GM18508 (cell line): ENCODE measurements around the gene EFR3B.
"Not testable (repeated sequence)": the region's sequence is repeated elsewhere in the genome, so short reads cannot be mapped to it uniquely, and the experiment has no call there.

Experiments used
- ATAC-seq: cut with Tn5 transposase; IDR thresholded peaks from one replicate; pipeline ENCODE4 v1.9.1; 2021; ENCODE audit warnings: moderate number of reproducible peaks; ENCODE audit not compliant: insufficient read depth, unreplicated experiment

Gene EFR3B

DNA sequence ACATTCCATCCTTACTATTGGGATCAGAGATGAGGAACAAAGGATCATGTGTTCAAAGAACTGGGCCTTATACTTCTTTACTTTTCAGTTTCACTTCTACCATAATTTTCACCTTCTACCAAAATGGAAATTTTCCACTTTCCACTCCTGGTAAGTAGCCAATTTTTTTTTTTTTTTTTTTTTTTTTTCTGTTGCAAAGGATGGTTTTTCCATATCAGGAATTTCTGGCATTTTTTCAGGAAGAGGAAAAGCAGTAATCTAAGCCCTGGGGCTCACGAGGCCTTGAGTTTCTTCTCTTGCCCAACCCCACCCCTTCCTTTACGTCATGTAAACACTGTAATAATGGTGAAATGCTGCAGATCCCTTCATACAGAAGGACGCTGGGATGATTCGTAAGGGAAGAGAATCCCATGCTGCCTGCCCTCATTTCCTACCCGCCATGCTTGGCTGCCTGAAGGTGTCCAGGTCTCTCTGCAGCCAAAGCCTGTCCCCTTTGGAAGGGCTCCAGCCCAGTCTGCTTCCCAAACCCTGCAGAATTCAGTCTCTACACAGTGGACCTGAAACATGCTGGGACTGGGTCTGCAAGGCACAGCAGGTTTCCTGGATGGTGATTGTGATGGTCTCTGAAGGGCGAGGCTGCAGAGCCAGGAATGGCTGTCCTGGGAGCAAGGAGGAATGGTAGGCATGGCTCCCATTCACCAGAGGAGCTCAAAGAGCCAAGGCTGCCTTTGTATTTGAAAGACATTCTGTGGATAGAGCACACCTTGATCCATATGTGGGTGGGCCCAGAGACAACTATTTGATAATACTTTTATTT lies 57.0 kb downstream of the EFR3B start:
- ATAC-seq, result no peak

DNA sequence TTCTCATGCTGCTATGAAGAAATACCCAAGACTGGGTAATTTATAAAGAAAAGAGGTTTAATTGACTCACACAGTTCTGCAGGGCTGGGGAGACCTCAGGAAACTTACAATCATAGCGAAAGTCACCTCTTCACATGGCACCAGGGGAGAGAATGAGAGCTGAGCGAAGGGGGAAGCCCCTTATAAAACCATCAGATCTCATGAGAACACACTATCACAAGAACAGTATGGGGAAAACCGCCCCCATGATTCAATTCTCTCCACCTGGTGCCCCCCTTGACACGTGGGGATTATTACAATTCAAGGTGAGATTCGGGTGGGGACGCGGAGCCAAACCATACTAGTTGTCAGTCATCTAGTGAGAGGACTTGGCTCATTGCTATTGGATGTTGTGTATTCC lies 60.5 kb downstream of the EFR3B start:
- not testable (repeated sequence) for ATAC-seq

DNA sequence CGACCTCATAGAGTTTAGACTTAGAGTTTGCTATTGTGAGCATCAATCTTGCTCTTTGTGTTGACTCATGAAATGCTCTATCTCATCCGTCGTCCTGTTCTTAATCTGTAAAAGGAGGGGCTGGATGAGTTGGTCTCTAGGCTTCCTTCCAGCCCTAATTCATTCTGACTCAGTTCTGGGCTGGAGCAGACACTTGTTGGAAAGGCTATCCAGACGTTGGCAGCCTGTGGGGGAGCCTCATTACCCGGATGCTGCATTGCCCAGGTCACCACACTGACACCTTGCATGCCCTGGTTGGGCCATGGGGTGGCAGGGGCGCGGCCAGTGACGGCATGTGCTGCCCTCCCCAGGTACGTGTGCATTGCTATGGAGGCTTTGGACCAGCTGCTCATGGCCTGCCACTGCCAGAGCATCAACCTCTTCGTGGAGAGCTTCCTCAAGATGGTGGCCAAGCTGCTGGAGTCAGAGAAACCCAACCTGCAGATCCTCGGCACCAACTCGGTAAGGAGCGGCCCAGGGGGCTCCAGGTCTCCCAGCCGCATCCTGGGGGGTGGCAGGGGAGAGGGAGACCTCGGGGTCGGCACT lies 61.5 kb downstream of the EFR3B start:
- no peak for ATAC-seq

DNA sequence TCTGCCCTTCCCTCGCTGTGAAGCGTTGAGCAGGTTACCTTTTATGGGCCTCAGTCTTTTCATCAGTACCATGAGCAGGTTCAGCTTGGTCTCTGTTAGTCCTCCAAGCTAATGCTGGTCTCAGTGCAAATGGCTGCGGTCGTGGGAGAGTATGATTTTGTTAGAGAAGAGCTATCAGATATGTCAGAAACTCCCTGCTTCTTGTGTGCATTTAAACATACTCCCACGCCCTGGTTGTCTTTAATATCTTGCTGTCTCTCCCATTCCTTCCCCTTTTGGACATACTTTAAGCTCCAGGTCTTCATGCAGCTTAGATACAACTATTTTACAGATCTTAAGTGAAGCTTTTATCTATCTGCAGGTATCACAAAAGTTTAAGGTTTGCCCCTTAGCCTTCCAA lies 62.9 kb downstream of the EFR3B start:
- ATAC-seq, result no peak

DNA sequence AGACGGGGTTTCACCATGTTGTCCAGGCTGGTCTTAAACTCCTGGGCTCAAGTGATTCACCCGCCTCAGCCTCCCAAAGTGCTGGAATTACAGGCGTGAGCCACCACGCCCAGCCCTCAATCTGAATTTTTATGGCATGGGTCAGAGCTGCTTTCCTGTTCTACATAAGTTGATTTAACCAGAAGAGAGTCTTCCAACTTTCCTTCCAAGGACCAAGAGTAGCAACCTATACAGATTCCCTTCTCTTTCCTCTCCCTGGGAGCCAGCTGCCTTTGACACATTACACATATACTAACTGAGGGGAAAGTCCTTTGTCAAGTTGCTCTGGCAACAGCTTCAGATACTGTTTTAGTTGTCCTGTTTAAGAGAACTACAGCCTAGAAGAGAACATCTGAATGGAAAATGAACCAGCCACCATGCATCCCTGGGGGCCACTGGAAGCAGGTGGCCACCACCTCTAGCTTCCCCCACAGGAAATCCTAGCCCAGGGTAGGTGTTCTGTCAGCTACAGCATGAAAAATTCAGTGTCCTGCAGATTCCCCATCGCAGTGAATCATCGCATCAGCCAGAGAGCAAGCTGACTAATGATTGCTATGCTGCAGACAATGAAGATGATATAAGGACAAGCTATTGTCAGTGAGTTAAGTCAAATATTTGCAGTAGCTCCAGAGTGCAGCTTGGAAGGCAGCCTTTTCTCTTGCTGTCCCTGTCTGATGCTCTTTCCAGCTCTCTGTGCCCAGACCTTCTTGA lies 63.6 kb downstream of the EFR3B start:
- no peak for ATAC-seq

DNA sequence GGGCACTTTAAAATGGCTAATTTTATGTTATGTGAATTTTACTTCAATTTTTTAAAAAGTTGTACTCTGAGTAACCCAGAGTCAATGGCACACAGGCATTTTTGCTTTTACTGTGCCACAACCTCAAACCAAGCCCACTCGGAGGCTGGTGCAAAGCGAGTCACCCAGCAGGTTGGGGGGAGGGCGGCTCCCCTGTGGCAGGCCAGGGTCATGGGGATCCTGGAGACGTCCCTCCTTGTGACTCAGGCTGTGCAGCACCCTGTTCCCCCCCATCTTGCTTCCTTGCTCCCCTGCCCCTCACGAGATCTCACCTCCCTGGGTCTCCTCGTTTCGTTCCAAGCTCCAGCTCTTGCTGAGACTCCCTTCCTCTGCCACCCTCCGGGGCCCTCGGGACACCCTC lies 67.9 kb downstream of the EFR3B start:
- no peak for ATAC-seq

DNA sequence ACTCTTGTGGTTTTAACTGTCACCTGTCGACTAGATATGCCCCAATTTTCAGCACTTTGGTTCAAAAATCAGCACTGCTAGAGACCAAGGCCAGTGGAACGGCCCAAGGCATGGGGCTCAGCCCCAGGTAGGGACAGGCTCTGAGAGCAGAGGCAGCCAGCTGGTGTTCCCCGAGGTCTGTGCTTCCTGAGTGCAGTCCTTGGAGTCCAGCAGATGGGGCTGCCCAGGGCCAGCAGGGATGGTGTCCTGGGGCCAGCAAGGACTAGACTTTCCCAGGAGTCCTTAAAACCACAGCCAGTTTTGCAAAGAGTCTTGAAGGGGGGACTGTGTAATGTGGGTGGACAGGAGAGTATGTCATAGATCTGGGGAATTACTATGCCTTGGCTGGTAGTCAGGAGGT lies 70.2 kb downstream of the EFR3B start:
- ATAC-seq, result no peak

DNA sequence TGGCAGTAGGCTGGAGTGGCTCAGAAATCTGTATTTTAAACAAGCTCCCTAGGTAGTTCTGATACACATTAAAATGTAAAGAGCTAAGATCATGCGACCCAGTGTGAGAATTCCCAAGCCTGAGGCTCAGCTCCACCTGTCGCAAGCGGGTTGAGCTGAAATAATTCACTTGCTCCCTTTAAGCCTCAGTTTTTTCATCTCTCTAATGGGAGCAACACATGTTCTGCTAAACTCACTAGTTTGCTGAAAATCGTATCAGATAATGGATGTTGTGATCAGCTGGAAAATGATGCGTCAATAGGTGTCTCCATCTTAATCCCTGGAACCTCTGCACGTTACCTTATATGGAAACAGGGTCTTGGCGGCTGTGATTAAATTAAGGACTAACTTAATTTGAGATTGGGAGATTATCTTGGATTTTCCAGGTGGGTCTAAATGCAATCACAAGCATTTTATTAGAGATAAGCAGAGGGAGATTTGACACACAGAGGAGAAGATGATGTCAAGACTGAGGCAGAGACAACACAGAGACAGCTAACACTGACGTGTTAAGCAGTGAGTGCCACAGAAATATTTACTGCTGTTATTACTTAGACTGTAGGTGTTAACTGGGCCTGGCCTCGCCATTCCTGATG lies 73.5 kb downstream of the EFR3B start:
- ATAC-seq, result no peak

DNA sequence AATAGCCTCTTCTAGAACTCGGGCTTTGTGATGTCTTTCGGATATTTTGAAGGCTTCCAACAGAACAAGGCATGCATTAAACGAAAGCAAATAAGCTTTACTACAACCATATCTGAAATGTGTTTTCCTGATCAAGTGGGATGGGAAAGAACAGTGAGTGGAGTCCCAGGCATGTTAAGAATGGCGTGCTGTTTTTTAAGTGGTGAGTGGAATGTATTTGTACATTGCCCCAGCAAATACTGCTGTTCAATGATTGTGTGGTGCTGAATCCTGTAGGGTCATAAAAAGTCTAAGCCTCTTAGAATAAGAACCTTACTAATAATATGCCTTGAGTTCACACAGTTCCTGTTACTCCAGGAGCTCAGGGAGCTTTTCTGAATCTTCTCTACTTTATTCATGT lies 74.0 kb downstream of the EFR3B start:
- no peak for ATAC-seq

DNA sequence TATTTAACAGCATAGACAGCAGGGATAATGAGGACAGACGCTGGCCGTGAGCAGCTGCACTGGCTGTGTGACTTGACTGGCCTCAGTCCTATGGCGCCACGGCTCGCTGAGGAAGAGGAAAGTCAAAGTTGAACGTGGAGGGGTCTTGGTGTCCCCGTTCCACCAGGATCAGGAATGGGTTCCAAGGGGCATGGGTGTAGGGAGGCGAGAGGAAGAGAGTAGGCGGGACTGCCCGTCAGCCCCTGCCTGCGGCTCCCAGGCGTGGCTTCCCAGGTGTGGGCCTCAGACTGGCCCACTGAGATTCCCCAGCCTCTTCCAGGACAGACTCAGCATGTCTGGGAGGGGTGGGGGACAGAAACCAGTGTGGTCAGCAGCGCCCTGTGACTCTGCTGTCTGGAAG lies 75.1 kb downstream of the EFR3B start:
- no peak for ATAC-seq

DNA sequence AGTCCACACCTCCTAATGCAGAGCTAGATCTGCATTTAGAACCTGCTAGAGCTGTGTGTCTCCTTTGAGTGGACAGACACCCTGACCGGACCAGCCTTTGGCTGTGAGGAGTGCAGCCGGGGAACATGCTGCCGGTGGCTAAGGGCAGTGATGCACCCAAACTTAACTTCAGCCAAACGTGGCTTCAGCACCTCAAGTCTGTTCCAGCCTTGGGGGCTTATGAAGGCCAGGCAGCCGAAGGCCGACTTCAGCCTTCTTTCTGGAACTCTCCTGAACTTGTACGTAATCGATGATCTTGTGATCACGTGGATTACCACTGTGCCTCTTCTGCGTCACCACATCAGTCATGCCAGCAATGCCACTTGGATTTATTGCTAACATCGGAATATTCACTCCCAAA lies 77.4 kb downstream of the EFR3B start:
- no peak for ATAC-seq

DNA sequence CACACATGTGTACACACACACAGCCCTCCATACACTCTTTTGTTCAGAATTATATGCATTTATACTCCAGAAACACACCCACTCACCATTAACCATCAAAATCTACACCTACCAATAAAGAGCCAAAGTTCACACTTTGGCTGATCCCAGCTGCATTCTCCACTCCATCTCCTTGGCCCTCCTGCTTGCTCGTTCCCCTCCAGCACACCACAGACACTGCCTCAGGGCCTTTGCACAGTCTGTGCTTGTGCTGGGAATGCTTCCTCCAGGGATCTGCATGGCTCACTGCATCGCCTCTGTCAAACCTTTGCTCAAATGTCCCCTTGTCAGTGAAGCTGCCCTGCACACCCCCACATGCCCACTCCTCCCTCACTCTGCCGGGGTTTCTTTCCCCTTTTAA lies 80.5 kb downstream of the EFR3B start:
- no peak for ATAC-seq

DNA sequence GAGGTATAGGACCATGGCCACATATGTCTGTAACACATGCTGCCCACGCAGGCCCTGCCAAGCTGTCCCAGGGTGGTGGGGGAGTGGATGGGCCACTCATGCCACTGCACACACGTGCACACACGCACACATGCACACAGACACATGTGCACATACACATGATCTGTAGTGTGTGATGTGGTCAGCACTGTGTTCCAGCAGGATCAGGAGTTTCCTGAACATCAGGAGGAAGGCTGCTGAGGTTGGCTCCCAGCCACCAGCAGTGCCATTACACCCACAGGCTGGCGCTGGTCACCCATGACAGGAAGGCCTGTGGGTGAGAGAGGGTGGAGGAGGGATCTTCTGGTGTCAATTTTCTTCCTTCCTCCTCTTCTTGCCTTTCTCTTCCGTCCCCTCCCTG lies 81.8 kb downstream of the EFR3B start:
- ATAC-seq, result no peak

DNA sequence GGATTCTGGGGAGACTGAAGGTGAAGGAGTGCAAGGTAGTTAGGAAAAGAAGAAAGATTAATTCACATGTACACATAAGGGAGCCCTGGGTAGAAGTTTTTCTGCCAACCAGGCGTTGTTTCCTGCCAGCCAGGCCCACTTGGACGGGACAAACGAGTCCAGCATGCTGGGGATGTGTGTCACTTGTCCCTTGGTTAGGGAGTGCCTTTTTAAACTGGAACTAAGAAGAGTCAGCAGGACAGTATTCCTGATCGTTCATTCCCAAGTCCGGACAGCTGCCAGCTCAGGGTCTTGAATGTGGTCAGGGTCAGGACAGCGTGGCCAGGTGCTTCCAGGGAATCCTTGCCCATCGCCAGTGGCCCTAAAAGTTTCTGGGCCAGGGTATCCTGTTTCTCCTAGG lies 83.3 kb downstream of the EFR3B start:
- no peak for ATAC-seq

DNA sequence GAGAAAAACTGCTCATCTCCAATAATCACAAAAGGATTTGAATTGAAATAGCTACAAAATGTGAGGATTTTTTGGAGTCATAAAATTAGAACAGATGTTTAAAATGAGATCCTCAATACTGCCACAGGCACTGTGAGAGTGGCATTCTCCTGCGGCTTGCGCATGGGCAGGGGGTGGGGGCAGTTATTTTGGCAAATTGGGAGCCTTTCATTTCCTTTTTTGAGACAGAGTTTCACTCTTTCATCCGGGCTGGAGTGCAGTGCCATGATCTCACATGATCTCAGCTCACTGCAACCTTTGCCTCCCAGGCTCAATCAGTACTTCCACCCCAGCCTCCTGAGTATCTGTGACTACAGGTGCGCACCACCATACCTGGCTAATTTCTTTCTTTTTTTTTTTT lies 84.1 kb downstream of the EFR3B start:
- no peak for ATAC-seq

DNA sequence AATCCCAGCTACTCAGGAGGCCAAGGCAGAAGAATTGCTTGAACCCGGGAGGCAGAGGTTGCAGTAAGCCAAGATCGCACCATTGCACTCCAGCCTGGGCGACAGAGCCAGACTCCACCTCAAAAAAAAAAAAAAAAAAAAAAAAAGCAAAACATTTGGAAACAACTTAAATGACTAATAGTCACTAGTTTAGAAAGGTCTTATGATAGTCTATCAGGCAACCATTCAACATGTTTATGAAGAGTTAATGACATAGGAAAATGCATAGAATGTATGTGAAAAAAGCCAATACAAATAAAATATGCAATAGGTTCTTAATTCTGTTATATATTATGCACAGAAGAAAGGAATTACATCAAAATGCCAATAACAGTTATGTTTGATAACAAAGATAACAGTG lies 85.2 kb downstream of the EFR3B start:
- ATAC-seq, result not testable (repeated sequence)

DNA sequence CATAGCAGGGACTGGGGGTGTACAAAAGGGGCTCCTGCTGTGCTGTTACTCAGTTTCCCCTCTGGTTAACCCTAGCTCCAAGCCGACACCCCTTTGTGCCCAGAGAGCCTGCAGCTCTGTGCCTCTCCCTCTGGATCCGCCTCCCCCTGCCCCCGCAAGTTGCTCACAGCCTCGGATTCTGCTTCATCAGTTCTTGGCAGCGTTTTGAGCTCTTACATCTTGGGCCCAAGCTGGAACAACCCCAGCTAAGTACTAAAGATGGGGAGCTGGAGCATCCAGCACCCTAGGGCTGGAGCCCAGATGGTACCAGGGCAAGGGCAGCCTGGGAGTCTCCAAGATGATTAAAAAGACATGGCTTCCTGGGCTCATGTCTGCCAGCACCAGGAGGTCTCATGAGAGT lies 85.8 kb downstream of the EFR3B start:
- ATAC-seq, result no peak

DNA sequence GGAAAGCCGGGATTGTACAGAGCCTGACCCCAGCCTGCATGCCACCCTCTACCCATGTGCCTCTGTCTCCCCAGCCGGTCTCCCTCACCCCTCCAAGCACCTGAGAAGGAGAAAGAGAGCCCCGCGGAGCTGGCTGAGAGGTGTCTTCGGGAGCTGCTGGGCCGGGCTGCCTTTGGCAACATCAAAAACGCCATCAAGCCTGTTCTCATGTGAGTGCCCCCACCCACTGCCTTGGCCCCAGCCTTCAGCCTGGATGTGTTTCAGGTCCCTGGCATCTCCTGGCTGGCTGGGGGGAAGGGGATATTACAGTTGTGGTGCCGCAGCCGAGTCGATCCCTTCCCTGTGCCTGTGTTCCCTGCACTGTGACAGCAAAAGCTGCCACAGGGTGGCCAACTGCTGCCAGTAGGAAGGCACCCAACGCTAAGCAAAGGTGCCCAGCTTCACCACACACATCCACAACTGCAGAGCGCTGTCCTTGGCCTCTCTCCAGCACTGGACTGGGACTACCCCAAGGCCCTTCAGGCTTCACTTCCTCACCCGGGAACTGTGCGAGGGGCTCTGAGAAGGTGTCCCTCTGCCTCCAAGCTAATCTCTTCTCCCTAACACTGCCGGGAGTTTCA lies 88.1 kb downstream of the EFR3B start:
- no peak for ATAC-seq

DNA sequence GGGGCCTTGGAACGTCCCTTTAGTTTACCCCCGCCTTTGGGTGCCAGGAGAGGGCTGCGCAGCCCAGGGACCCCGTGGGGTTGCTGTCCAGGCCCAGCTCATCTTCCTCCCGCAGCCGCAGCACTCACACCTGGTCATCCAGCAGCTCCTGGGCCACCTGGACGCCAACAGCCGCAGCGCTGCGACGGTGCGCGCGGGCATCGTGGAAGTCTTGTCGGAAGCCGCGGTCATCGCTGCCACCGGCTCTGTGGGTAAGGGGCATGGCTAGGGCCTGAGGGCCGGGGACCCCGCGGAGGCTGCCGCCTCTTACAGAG lies 89.3 kb downstream of the EFR3B start:
- ATAC-seq, result no peak

DNA sequence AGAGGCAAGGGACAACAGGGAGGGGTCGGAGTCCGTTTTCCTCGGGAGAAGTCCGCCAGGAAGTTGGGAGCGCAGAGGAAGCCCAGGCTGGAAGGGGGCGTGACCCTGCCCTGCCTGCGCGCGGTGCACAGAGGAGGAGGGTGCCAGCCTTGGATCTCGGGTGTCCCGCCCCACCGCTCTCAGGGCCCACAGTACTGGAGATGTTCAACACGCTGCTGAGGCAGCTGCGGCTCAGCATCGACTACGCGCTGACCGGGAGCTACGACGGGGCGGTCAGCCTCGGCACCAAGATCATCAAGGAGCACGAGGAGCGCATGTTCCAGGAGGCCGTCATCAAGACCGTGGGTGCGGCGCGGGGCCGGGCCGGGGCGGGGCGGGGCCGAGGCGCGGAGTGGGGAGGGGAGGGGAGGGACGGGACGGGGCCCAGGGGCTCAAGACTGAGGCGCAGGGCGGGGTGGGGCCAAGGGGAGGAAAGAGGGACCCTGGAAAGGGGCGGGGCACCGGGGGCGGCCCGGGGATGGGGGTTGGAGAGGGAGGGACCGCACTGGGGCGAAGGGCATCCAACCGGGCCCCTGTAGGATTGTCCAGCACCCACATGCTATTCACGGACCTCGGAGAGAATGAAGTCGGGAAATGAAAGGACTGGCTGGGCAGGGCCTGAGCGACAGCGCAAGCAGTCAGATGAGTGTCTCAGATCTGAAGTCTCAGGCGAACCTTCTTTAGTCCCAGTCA lies 89.9 kb downstream of the EFR3B start:
- ATAC-seq, result no peak
